ENCODE measurements around the gene EPB41L4B.
"Not testable (repeated sequence)": the region's sequence is repeated elsewhere in the genome, so short reads cannot be mapped to it uniquely, and the experiment has no call there.

EPB41L4B gene

DNA sequence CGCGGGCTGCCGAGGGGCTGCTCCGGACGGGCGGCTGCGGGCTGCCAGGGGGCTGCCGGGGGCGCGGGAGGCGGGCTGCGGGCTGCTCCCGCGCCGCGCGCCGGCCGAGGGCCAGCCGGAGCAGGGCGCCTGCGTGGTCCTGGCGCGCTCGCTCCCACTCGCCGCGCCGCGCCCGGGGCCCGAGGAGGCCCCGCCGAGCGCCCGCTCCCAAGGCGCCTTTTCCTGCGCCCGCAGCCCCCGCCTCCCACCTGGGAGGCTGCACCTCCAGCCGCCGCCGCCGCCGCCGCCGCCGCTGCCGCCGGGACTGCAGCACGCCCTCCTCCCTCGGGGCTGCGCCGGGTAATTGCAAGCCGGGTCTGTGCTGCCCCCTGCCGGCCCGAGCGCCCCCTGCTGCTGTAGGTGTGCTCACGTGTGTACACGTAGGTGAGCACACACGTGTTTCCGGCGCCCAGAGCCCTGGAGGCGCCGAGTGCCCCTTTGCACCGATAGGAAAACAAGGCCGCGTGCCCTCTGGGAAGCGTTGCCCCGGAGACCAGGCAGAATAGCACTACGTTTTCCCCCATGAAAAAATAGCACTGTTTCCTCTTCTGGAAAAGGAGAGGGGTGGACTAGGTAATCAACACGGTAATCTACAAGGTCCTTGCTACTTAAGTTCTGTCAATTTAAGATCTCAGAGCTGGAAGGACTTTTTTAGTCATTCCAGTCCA is at the start of gene EPB41L4B:
EPB41L4B (minus strand) TSS at position 318 of the 707 bp plus-strand sequence. CDS start 613 bp downstream, outside the sequence.
- peak; percentile 55 to 63 for DNase-seq

DNA sequence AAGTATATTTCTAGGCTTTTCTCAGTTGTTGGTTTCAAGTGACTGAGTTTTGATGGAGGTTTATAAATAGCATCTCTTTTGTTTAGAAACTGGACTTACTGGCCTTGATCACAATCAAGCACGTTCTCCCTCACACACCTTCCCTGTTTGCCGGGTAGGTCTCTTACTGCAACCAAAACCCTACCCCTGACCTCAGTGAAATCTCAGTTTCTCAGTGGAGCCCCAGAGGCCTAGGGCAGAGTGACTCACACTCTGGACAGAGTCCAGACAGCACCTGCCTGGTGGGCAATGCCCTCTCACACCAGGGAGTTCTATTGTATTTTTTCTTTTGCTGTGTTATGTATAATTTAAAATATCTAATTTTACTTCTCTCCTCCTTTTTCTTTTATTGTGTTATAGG is 48.4 kb upstream of the EPB41L4B start:
- no peak for DNase-seq

DNA sequence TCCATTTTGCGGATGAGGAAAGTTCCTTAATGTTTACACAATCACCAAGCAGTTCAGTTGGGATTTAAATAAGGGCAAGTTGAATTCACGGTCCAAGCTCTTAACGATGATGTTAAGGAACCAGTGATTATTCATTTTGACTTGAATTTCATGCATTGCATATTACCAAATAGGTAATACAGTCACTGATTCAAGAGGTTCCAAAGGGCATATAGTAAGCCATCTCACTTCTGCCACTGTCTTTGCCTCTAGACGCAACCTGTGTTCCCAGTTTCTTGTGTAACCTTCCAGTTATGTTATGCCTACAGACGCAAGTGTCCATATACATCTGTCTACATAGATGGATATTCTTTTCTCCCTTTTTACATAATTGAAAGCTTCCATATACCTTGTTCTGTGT is 39.9 kb upstream of the EPB41L4B start:
- no peak for DNase-seq

DNA sequence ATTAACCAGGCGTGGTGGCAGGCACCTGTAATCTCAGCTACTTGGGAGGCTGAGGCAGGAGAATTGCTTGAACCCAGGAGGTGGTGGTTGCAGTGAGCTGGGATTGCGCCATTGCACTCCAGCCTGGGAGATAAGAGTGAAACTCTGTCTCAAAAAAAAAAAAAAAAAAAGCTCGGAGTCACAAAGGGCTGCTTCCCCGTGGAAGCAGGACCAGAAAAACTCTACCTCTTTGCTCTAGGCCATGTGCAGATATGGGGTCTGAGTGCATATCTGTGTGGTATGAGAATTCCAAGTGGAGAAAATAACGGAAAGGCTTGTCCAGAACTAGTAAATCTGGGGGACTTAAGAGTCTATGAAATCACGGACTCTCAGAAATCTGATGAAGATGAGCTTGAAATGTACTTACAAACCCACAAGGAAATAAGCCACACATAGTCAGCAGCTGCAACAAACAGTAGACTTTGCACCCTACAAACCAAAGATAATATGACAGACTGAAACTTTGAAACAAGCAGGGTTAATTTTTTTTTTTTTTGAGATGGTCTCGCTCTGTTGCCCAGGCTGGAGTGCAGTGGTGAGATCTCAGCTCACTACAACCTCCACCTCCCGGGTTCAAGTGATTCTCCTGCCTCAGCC is 38.2 kb upstream of the EPB41L4B start:
- not testable (repeated sequence) for DNase-seq

GRCh38 chr9:109355564-109356297 is 34.9 kb upstream of the EPB41L4B start:
- DNase-seq = no peak

DNA sequence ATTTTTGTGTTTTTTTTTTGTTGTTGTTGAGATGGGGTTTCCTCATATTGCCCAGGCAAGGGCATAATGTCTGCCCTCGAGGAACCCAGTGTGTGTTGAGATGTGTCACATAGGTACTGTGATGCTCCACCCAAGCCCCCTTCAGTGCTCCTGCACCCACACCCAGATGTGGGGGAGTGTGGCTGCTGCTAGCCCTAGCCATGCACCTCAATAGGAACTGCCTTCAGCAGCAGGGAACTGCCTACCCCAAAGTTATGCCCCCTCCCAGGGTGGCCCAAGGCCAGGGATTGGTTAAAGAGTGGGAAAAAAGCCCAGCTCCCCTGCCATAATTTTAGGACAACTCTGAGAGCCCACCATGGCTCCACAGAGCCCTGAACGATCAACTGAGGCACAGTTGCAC is 33.3 kb upstream of the EPB41L4B start:
- no peak for DNase-seq

- DNase-seq = no peak
Observed at GRCh38 chr9:109351032-109351431, 30.2 kb upstream of the EPB41L4B start.

GRCh38 chr9:109349421-109349846 is 28.6 kb upstream of the EPB41L4B start:
- no peak for DNase-seq

DNA sequence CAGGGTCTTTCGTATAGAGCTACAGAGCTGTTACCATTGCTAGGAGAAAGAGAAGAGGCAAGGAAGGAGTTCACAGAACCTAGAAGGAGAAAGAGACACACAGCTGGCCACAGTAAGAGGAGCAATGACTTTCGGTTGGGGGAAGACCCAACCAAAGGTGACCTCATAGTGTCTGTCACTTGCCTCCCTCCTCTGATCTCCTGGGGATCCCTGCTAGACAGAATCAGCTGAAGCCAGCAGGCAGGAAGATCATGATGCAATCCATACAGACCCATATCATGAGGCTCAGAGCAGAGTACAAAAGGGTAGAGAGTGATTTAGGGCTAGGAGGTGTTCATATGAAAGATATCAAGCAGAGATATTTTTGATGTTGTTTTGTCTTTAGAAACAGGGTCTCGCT is 26.0 kb upstream of the EPB41L4B start:
- DNase-seq = no peak

DNA sequence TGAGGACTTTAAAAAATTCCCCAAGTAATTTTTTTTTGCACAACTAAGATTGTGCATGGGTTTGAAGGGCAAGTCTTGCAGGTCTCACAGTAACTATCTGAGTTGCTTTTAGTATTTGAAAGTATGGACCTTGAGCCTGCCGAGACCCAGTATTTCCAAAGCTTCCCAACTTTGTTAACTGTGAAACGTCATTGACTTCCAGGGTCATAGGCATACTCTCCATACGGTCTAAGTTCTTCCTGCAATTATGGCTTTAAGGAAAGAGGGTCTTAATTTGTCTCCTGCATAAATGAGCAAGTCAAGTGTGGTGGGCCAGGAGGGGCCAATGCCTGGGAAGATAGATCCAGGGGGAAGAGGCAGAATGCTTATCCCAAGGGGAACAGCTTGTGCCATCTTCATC is 24.0 kb upstream of the EPB41L4B start:
- DNase-seq = no peak

DNA sequence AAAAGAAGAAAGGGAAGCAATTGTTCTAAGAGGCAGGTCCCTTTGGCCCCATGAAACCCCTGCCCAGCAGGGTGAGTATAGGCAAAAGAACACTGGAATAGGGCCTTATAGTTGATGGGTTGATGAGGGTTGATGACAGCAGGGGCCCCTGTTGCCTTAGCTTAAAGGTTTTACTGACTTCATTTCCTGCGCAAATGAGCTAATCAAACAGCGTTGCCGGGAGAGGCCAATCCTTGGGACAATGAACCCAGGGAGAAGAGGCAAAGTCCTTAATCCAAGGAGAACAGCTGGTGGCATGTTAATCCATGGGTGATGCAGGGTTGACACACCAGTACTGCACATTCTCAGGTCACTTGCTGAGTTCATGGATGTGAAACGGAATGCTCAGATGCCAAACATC is 22.0 kb upstream of the EPB41L4B start:
- no peak for DNase-seq

DNA sequence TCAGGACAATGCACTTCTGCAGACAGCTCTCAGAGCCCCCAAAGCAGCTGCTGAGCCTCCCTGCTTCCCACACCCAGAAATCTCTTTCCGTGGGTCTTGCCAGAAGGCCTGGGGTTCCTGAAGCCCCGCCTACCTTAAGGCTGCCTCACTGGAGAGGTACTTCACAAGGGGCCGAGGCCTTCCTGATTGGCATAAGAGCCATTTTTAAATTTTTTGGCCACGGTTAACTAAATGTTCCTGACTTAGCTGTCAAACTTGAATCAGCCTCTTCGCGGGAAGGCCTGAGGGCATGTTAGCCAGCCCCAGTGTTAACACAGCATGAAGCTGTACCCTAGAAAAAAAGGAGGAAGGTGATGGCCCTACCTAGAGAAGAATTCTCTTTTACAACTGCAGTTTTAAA is 20.7 kb upstream of the EPB41L4B start:
- no peak for DNase-seq

DNA sequence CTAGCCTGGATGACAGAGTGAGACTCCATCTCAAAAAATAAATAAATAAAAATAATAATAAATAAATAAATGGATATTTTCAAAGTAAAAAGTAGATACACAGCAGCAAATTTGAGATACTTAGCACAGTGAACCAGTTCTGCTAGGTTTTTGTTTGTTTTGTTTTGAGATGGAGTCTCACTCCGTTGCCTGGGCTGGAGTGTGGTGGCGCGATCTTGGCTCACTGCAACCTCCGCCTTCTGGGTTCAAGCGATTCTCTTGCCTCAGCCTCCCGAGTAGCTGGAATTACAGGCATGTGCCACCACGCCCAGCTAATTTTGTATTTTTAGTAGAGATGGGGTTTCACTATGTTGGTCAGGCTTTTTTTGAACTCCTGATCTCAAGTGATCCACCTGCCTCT is 20.1 kb upstream of the EPB41L4B start:
- DNase-seq = not testable (repeated sequence)

- no peak for DNase-seq
Observed at GRCh38 chr9:109336409-109336808, 15.6 kb upstream of the EPB41L4B start.

DNA sequence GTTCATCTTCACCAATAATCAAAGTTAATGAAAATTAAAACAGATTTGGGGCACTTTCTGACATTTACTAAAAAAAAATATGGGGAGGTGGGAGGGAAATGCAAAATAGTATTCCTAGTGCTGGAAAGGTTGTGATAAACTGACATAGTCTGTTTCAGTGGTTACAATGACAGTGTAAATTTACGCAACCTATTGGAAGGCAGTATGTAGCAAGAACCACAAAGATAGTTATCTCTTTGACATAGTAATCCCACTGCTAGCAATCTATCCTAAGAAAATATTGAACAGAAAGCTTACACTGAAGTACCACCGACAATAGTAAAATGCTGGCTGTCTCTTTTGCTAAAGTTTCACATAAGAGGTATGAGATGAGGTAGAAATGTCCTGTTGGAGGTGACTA is 15.1 kb upstream of the EPB41L4B start:
- DNase-seq = no peak

DNA sequence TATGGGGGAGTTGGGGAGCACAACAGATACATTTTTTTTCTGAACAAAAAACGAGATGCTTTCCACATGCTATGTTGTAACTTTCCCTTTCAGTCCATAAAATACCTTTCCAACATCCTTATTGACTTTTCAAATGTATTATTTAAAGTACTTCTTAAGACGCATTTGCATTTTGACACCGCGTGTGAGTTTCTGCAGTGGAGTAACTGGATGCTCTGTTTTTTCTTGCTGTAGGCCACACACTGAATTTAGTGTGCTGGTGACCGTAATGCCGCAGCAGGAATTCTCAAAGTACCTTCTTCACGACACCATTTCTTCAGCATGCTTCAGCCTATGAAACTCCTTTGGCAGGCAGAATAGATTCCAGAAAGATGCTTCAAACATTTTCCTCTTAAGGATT is 14.3 kb upstream of the EPB41L4B start:
- DNase-seq = no peak

- no peak for DNase-seq
Observed at GRCh38 chr9:109331353-109331752, 10.5 kb upstream of the EPB41L4B start.

- DNase-seq = no peak
Observed at GRCh38 chr9:109329638-109330258, 8.9 kb upstream of the EPB41L4B start.

DNA sequence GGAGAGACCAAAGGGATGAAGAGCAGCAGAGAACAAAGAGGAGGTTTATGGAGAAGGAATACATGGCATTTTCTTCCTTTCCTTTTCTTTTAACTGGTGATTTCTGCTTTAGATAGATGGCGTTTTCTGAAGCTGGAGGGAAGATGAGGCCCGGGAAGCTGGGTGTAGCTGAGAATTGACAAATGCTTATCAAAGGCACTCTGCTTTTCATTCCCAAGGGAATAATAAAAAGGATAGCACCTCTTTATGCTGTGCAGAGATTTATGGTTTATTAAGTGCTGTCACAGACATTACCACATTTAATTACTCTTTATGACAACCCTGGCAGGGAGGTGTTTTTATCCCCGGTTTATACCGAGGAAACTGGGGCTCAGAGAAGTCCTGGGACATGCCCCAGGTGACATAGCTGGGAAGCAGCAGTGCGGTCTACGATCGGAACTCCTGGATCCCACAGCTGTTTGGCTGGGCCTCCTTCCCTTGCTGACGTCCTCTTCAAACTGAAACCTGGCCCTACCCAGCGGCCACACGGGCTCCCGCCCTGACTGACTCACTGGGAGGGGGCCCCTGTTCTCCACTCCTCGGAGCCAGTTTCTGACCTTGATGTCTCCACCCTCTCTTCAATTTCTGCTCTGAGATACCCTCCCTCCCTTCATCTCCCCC is 8.2 kb upstream of the EPB41L4B start:
- DNase-seq = no peak

- DNase-seq = no peak
Observed at GRCh38 chr9:109325089-109325488, 4.2 kb upstream of the EPB41L4B start.

- DNase-seq = no peak
Observed at GRCh38 chr9:109323771-109324170, 2.9 kb upstream of the EPB41L4B start.

DNA sequence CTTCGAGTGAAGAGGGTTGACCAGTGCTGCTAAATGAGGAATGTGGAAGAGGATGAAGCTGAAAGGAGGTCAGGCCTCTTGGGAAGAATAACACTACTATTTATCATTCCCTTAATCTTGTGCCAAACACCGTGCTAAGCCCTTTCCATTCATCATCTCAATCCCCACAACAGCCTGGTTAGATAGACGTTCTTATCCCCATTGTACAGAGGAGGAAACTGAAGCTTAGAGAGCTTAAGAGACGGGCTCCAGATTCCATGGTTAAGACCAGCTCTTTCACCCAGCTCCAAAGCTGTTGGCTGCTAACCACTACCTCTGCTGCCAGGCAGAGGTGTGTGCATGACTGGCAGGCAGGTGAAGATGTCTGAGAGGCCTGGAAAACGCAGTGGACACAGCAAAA is 868 bp upstream of the EPB41L4B start:
- no peak for DNase-seq

GRCh38 chr9:109320331-109320741 is 523 bp downstream of the EPB41L4B start:
- no peak for DNase-seq

Data from Kasumi-1 (cell line).